SK-N-SH (cell line): ENCODE data around the gene REXO1. TPM values are rescaled to one million over a fixed set of nuclear protein-coding genes. Genes with fewer than 3 reads are reported as not detected.

Experiments
- CTCF ChIA-PET: fragments of 300-600, 350-600 bp; formaldehyde crosslinking; extraction: SDS; loops from one replicate; lab custom pipeline; 2021; lab: Yijun Ruan, JAX
- POLR2A ChIA-PET: fragments of 350-600 bp; sonication (Branson Sonifier 250); formaldehyde crosslinking; extraction: SDS; loops from one replicate; lab custom pipeline; 2020; ENCODE audit warnings: antibody characterized with exemption, inconsistent platforms; lab: Yijun Ruan, JAX
- DNase-seq: peaks from one replicate; pipeline ENCODE4 v3.0.0; 2012
- H2AFZ ChIP-seq: fragments of 200-600 bp; sonication (generic); 2 replicates; pipeline ENCODE4 v1.8.1; 2016; ENCODE audit warnings: antibody characterized with exemption, mild to moderate bottlenecking, low read depth
- H3F3A ChIP-seq: fragments of 200-600 bp; sonication (generic); replicated peaks from 2 replicates; pipeline ENCODE3; 2016; ENCODE audit warnings: antibody characterized with exemption, mild to moderate bottlenecking; ENCODE audit not compliant: insufficient read depth
- H3K27ac ChIP-seq, 2 experiments: fragments of 200-500 bp in 1 of 2; fragments of 200-600 bp in 1 of 2; sonication (Bioruptor generic) in 1 of 2; sonication (generic), shearing (Covaris generic) in 1 of 2; 2 replicates each; pipeline versions ENCODE4 v1.5.1 to v1.6.1; 2014 to 2016; ENCODE audit warnings: low read depth in 2 of 2, inconsistent platforms in 1 of 2, low read length in 1 of 2, mild to moderate bottlenecking in 1 of 2, mixed read lengths in 1 of 2
- H3K27me3 ChIP-seq: fragments of 200-600 bp; sonication (generic), shearing (Covaris generic); 2 replicates; pipeline ENCODE4 v1.6.1; 2016; ENCODE audit warnings: mixed run types; ENCODE audit not compliant: insufficient read depth
- H3K36me3 ChIP-seq, 2 experiments: fragments of 200-500 bp in 1 of 2; fragments of 200-600 bp in 1 of 2; sonication (Bioruptor generic) in 1 of 2; sonication (generic) in 1 of 2; replicated peaks in 1 of 2; 2 replicates each; pipeline versions ENCODE3 to v1.5.1; 2014 to 2016; ENCODE audit warnings: low read length in 1 of 2, mild to moderate bottlenecking in 1 of 2; ENCODE audit not compliant: insufficient read depth in 2 of 2, control insufficient read depth in 1 of 2
- H3K4me1 ChIP-seq, 2 experiments: fragments of 200-500 bp in 1 of 2; fragments of 200-600 bp in 1 of 2; sonication (Bioruptor generic) in 1 of 2; sonication (generic), shearing (Covaris generic) in 1 of 2; 2 replicates each; pipeline versions ENCODE4 v1.5.1 to v1.6.1; 2014 to 2016; ENCODE audit warnings: low read depth in 1 of 2, low read length in 1 of 2, mixed run types in 1 of 2; ENCODE audit not compliant: insufficient read depth in 2 of 2, control insufficient read depth in 1 of 2
- H3K4me2 ChIP-seq: fragments of 200-600 bp; sonication (generic), shearing (Covaris generic); 2 replicates; pipeline ENCODE4 v1.6.1; 2017; ENCODE audit warnings: mixed run types
- H3K4me3 ChIP-seq, 2 experiments: fragments of 200-500 bp in 1 of 2; fragments of 200-600 bp in 1 of 2; sonication (Bioruptor generic) in 1 of 2; sonication (generic), shearing (Covaris generic) in 1 of 2; 2 replicates each; pipeline versions ENCODE4 v1.5.1 to v1.8.1; 2014 to 2016; ENCODE audit warnings: low read depth in 2 of 2, inconsistent platforms in 1 of 2, low read length in 1 of 2, mild to moderate bottlenecking in 1 of 2, mixed read lengths in 1 of 2, moderate library complexity in 1 of 2
- H3K79me2 ChIP-seq: fragments of 200-600 bp; sonication (generic); 2 replicates; pipeline ENCODE4 v1.8.1; 2017; ENCODE audit warnings: mild to moderate bottlenecking; ENCODE audit not compliant: insufficient read depth
- H3K9ac ChIP-seq: fragments of 200-600 bp; sonication (generic); 2 replicates; pipeline ENCODE4 v1.6.1; 2017; ENCODE audit warnings: mixed run types
- H3K9me2 ChIP-seq: fragments of 200-600 bp; sonication (generic); 2 replicates; pipeline ENCODE4 v1.6.1; 2017; ENCODE audit warnings: mixed run types
- H3K9me3 ChIP-seq: fragments of 200-600 bp; sonication (generic); 2 replicates; pipeline ENCODE4 v1.6.1; 2017; ENCODE audit warnings: mixed run types, mild to moderate bottlenecking, moderate library complexity
- H4K20me1 ChIP-seq: fragments of 200-600 bp; sonication (generic); 2 replicates; pipeline ENCODE4 v1.6.1; 2017; ENCODE audit warnings: mild to moderate bottlenecking, mixed run types; ENCODE audit not compliant: insufficient read depth
- ELF1 ChIP-seq: IDR thresholded peaks from 2 replicates; pipeline ENCODE4 v1.4.0; 2012
- FOSL2 ChIP-seq: IDR thresholded peaks from 2 replicates; pipeline ENCODE4 v1.4.0; 2012; ENCODE audit warnings: low read depth, mild to moderate bottlenecking, moderate library complexity, borderline replicate concordance
- FOXJ3 ChIP-seq: sonication (generic); formaldehyde crosslinking; IDR thresholded peaks from 2 replicates; pipeline ENCODE4 v1.5.1; 2020; ENCODE audit warnings: mild to moderate bottlenecking, missing genetic modification reagents
- GABPA ChIP-seq: IDR thresholded peaks from 2 replicates; pipeline ENCODE4 v1.4.0; 2012; ENCODE audit warnings: low read depth, mild to moderate bottlenecking
- GATA2 ChIP-seq: sonication (generic); formaldehyde crosslinking; IDR thresholded peaks from 2 replicates; pipeline ENCODE4 v1.5.0; 2020; ENCODE audit warnings: mild to moderate bottlenecking, missing genetic modification reagents
- JUND ChIP-seq: IDR thresholded peaks from 2 replicates; pipeline ENCODE4 v1.4.0; 2012
- NFIC ChIP-seq: IDR thresholded peaks from 2 replicates; pipeline ENCODE4 v1.4.0; 2012; ENCODE audit warnings: borderline replicate concordance
- RAD21 ChIP-seq: IDR thresholded peaks from 2 replicates; pipeline ENCODE4 v1.6.1; 2012; ENCODE audit warnings: mild to moderate bottlenecking, low read length
- RCOR1 ChIP-seq: fragments of 150-350 bp; IDR thresholded peaks from 2 replicates; pipeline ENCODE4 v1.6.1; 2017; ENCODE audit warnings: antibody characterized with exemption, low read length
- RFX5 ChIP-seq: IDR thresholded peaks from 2 replicates; pipeline ENCODE4 v1.6.1; 2012; ENCODE audit warnings: mild to moderate bottlenecking, improper control_type of control experiment, low read length
- SIN3A ChIP-seq: IDR thresholded peaks from 2 replicates; pipeline ENCODE4 v1.6.1; 2012; ENCODE audit warnings: low read depth, mild to moderate bottlenecking, low read length, moderate library complexity, borderline replicate concordance
- SMC3 ChIP-seq: IDR thresholded peaks from 2 replicates; pipeline ENCODE4 v1.6.1; 2012; ENCODE audit warnings: low read depth, low read length, improper control_type of control experiment
- TCF12 ChIP-seq: IDR thresholded peaks from 2 replicates; pipeline ENCODE4 v1.4.0; 2012
- TEAD4 ChIP-seq: IDR thresholded peaks from 2 replicates; pipeline ENCODE4 v1.4.0; 2012; ENCODE audit warnings: mild to moderate bottlenecking, borderline replicate concordance; ENCODE audit not compliant: insufficient read depth
- YY1 ChIP-seq: IDR thresholded peaks from 2 replicates; pipeline ENCODE4 v1.4.0; 2012; ENCODE audit warnings: low read depth, mild to moderate bottlenecking
- WGBS: methylation state at CpG from one replicate; pipeline ENCODE4 v1.1.6; 2017; ENCODE audit warnings: low lambda C conversion rate; 5-methylcytosine and 5-hydroxymethylcytosine counted together
- polyA plus RNA-seq, 3 experiments: library from polyadenylated mRNA; depleted of rRNA; stranded (reverse); fragments of >200 nt; gene quantifications; 2 replicates each; pipeline ENCODE4 v1.2.3, GENCODE V29; 2012
- TF ChIP-seq, protein P1 (sequence below): fragments of 200-600 bp; sonication (generic); IDR thresholded peaks from 2 replicates; pipeline ENCODE4 v1.6.1; 2017; ENCODE audit warnings: antibody characterized with exemption, mild to moderate bottlenecking, moderate library complexity
- TF ChIP-seq, protein P2 (sequence below): IDR thresholded peaks from 2 replicates; pipeline ENCODE4 v1.4.0; 2012; ENCODE audit warnings: low read depth
- TF ChIP-seq, protein P3 (sequence below): IDR thresholded peaks from 2 replicates; pipeline ENCODE4 v1.6.1; 2012; ENCODE audit warnings: mild to moderate bottlenecking, low read depth, low read length, moderate library complexity
- TF ChIP-seq, protein P4 (sequence below): fragments of 150-350 bp; IDR thresholded peaks from 2 replicates; pipeline ENCODE4 v1.6.1; 2017; ENCODE audit warnings: antibody characterized with exemption, low read length, low read depth, borderline replicate concordance
- TF ChIP-seq, protein P5 (sequence below): IDR thresholded peaks from 2 replicates; pipeline ENCODE4 v1.4.0; 2012; ENCODE audit warnings: low read depth, borderline replicate concordance

Gene REXO1
- polyA plus RNA-seq, 1 of the 3 experiments (the other 2 are of a cell fraction), result 18.8 TPM

DNA sequence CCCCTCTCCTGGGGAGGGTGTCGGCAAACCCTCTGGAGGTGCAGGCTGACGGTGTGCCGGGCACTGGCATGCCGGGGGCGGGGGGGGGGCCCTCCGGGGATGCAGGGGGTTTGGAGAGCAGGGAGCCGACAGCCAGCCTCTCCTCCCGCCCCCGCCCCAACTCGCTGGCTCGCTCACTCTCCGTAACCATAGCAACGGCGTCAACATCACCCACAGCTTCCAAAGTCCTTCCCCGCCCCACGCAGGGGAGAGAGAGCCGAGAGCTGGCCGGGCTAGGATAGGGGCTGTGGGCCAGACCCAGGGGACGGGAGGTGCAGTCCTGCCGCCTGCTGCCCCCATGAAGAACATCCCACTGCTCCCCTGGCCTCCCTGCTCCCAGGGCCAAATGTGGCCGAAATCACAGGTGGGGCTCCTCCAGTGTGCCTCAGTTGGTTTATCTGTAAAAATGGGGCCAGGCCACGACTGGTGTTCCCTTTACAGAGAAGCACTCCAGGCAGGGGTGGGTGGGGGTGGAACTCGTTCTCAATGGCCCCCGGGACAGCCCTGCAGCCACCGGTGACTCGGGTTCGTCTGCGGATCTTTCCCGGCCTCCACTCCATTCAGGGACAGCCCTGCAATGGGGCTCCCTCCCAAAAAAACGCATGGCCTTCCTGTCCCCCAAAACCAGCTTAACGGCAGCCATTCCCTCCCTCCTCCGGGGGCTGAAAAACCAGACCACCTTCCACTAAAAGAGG is 11.9 kb upstream of the REXO1 start:
- H2AFZ ChIP-seq, result no peak overlapping the region
- H3K9ac ChIP-seq, result peak overlapping the region; percentile 87; the same call in 1 of the 2 replicates
- no peaks in the 10 kb centered on the region for H3K9me2 ChIP-seq
- CTCF ChIA-PET, result interaction anchor here (0.9 to 2.0 kb wide), 3 partner anchors 11 to 34 kb away, joined by 3 to 8 read pairs (median 3); partner anchors contain the start of gene REXO1
- H3K4me2 ChIP-seq, result peak overlapping the region; percentile 98
- H3K27ac ChIP-seq, result peak overlapping the region in 1 of 2 experiments; percentile 32; a peak in 1 of 4 replicates
- H3K4me3 ChIP-seq, result peak overlapping the region; percentile 81 to 90; a peak in 3 of 4 replicates
- no peaks in the 10 kb centered on the region for H3K9me3 ChIP-seq
- peaks cover 7% of the 10 kb centered on the region for H3F3A ChIP-seq
- whole genome bisulfite sequencing, result 57% methylated on average over 3 of the region's 32 CpGs
- DNase-seq, result peak; percentile 76
- no peak for TF ChIP-seq FOSL2
- no peak for TF ChIP-seq SIN3A
- TF ChIP-seq RAD21, result no peak
- TF ChIP-seq SMC3, result no peak
- peaks cover 82% of the 10 kb centered on the region for H3K79me2 ChIP-seq
- H3K36me3 ChIP-seq, result no peaks in the 10 kb centered on the region
- no peaks in the 10 kb centered on the region for H3K27me3 ChIP-seq
- peaks cover 71% of the 10 kb centered on the region for H4K20me1 ChIP-seq
- peaks cover 36 to 62% of the 10 kb centered on the region in 2 experiments; a peak in 3 of 4 replicates for H3K4me1 ChIP-seq
- POLR2A ChIA-PET, result interaction anchor here (0.6 kb wide), 1 partner anchor 267 kb away, joined by 5 read pairs; no protein-coding TSS in a partner anchor

DNA sequence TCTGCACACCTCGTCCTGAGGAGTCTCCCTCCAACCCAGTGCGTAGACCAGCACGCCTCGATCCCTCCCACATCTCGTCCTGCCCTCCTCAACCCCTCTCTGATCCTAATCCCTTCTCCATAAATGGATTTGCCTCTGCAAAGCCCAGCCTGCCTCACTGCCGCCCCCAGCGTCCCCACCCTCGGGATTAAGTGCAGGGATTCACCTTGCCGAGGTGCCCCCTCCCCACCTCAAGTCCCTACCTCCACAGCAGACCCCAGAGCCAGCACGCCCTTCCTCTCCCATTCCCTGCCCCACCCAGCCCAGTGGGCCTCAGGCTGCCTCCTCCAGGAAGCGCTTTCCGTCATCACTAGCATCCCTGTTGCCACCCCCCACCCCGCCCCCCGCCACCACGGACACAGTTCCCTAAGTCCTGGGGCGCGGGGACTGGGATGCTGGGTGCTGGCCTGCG is 11.1 kb upstream of the REXO1 start:
- Histone ChIP-seq H3K36me3 (no peaks in the 10 kb centered on the region), H3K9me2 (no peaks in the 10 kb centered on the region), H3F3A (peaks cover 12% of the 10 kb centered on the region), H3K9ac (no peak overlapping the region), H3K27ac (peak overlapping the region in 1 of 2 experiments; percentile 32; a peak in 1 of 4 replicates), H3K4me2 (peak overlapping the region; percentile 98; the same call in 1 of the 2 replicates), H3K9me3 (no peaks in the 10 kb centered on the region), H3K4me1 (peaks cover 37 to 65% of the 10 kb centered on the region in 2 experiments; a peak in 3 of 4 replicates), H3K79me2 (peaks cover 87% of the 10 kb centered on the region), H3K27me3 (no peaks in the 10 kb centered on the region), H3K4me3 (no peak overlapping the region), H2AFZ (no peak overlapping the region), H4K20me1 (peaks cover 80% of the 10 kb centered on the region)
- 81% methylated on average over 14 of the region's 18 CpGs for WGBS
- no peak for DNase-seq
- CTCF ChIA-PET, result interaction anchor here (1.5 to 2.8 kb wide), 3 partner anchors 10 to 21 kb away, joined by 7 to 15 read pairs (median 8); partner anchors contain the start of gene REXO1
- POLR2A ChIA-PET, result no interaction called here
- TF ChIP-seq, protein P1, sequence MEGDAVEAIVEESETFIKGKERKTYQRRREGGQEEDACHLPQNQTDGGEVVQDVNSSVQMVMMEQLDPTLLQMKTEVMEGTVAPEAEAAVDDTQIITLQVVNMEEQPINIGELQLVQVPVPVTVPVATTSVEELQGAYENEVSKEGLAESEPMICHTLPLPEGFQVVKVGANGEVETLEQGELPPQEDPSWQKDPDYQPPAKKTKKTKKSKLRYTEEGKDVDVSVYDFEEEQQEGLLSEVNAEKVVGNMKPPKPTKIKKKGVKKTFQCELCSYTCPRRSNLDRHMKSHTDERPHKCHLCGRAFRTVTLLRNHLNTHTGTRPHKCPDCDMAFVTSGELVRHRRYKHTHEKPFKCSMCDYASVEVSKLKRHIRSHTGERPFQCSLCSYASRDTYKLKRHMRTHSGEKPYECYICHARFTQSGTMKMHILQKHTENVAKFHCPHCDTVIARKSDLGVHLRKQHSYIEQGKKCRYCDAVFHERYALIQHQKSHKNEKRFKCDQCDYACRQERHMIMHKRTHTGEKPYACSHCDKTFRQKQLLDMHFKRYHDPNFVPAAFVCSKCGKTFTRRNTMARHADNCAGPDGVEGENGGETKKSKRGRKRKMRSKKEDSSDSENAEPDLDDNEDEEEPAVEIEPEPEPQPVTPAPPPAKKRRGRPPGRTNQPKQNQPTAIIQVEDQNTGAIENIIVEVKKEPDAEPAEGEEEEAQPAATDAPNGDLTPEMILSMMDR, result no peak
- TF ChIP-seq TCF12, result no peak
- TF ChIP-seq RAD21, result no peak
- no peak for TF ChIP-seq TEAD4
- TF ChIP-seq, protein P2, sequence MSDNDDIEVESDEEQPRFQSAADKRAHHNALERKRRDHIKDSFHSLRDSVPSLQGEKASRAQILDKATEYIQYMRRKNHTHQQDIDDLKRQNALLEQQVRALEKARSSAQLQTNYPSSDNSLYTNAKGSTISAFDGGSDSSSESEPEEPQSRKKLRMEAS, result no peak
- no peak for TF ChIP-seq RCOR1
- no peak for TF ChIP-seq RFX5
- TF ChIP-seq YY1, result no peak
- no peak for TF ChIP-seq ELF1
- TF ChIP-seq GABPA, result no peak
- no peak for TF ChIP-seq FOXJ3
- TF ChIP-seq GATA2 (CRISPR knock-in tag), result no peak
- TF ChIP-seq, protein P3, sequence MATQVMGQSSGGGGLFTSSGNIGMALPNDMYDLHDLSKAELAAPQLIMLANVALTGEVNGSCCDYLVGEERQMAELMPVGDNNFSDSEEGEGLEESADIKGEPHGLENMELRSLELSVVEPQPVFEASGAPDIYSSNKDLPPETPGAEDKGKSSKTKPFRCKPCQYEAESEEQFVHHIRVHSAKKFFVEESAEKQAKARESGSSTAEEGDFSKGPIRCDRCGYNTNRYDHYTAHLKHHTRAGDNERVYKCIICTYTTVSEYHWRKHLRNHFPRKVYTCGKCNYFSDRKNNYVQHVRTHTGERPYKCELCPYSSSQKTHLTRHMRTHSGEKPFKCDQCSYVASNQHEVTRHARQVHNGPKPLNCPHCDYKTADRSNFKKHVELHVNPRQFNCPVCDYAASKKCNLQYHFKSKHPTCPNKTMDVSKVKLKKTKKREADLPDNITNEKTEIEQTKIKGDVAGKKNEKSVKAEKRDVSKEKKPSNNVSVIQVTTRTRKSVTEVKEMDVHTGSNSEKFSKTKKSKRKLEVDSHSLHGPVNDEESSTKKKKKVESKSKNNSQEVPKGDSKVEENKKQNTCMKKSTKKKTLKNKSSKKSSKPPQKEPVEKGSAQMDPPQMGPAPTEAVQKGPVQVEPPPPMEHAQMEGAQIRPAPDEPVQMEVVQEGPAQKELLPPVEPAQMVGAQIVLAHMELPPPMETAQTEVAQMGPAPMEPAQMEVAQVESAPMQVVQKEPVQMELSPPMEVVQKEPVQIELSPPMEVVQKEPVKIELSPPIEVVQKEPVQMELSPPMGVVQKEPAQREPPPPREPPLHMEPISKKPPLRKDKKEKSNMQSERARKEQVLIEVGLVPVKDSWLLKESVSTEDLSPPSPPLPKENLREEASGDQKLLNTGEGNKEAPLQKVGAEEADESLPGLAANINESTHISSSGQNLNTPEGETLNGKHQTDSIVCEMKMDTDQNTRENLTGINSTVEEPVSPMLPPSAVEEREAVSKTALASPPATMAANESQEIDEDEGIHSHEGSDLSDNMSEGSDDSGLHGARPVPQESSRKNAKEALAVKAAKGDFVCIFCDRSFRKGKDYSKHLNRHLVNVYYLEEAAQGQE, result no peak
- TF ChIP-seq, protein P4, sequence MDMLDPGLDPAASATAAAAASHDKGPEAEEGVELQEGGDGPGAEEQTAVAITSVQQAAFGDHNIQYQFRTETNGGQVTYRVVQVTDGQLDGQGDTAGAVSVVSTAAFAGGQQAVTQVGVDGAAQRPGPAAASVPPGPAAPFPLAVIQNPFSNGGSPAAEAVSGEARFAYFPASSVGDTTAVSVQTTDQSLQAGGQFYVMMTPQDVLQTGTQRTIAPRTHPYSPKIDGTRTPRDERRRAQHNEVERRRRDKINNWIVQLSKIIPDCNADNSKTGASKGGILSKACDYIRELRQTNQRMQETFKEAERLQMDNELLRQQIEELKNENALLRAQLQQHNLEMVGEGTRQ, result no peak
- TF ChIP-seq, protein P5, sequence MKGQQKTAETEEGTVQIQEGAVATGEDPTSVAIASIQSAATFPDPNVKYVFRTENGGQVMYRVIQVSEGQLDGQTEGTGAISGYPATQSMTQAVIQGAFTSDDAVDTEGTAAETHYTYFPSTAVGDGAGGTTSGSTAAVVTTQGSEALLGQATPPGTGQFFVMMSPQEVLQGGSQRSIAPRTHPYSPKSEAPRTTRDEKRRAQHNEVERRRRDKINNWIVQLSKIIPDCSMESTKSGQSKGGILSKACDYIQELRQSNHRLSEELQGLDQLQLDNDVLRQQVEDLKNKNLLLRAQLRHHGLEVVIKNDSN, result no peak
- no peak for TF ChIP-seq SMC3
- TF ChIP-seq JUND, result no peak
- TF ChIP-seq NFIC, result no peak
